ENCODE results near the gene KLHL22.
"Not testable (repeated sequence)": the region's sequence is repeated elsewhere in the genome, so short reads cannot be mapped to it uniquely, and the experiment has no call there.

The KLHL22 gene

DNA sequence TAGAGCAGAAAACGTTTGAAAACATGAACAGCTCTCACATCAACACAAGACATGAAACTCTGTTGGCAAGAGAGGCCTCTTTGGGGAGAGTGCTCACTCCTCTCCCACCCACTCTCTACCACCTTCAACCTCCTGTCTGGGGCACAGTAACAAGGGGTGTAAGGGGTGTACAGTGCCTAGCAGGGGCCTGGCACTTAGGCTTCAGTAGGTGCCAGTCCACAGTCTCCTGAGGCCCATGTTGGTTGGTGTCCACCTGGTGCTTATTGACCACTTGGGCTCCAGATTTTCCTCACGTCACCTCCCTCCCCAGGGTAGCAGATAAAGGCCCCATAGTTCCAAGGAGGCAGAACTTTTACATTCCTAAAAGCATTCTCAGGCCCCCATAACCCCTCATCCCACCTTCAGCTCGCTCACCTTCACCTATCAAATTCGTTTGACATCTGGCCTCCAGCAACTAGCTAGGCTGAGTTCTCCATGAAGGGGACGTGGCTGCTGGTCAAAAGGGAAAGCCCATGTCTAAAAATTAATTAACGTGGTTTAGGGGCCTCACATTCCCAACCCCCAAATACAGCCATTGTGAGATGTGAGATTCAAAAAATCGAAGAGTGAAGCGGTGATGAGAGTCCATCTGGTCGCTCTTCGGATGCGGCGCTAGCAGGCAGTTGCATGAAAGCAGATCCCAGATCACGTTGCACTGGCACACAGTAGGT, 11.1 kb upstream of the KLHL22 start:
- H3K27ac ChIP-seq: peak overlapping the region; percentile 76
- H3K9ac ChIP-seq: no peak overlapping the region
- H3K4me1 ChIP-seq: no peaks in the 10 kb centered on the region
- peaks cover 27% of the 10 kb centered on the region for H3K79me2 ChIP-seq
- H3K27me3 ChIP-seq (ENCODE audit: control insufficient read depth, insufficient read depth, low read length): no peaks in the 10 kb centered on the region
- peak overlapping the region; percentile 97 for H3K4me3 ChIP-seq (ENCODE audit: low read depth, low read length)
- H3K36me3 ChIP-seq (ENCODE audit: control insufficient read depth, insufficient read depth, low read length): no peaks in the 10 kb centered on the region
- peak overlapping the region; percentile 99 for H3K4me2 ChIP-seq (ENCODE audit: low read length)
- H2AFZ ChIP-seq: peak overlapping the region; percentile 86
- no peaks in the 10 kb centered on the region for H3K9me3 ChIP-seq (ENCODE audit: control insufficient read depth, low read length)
- TF ChIP-seq, protein P1, sequence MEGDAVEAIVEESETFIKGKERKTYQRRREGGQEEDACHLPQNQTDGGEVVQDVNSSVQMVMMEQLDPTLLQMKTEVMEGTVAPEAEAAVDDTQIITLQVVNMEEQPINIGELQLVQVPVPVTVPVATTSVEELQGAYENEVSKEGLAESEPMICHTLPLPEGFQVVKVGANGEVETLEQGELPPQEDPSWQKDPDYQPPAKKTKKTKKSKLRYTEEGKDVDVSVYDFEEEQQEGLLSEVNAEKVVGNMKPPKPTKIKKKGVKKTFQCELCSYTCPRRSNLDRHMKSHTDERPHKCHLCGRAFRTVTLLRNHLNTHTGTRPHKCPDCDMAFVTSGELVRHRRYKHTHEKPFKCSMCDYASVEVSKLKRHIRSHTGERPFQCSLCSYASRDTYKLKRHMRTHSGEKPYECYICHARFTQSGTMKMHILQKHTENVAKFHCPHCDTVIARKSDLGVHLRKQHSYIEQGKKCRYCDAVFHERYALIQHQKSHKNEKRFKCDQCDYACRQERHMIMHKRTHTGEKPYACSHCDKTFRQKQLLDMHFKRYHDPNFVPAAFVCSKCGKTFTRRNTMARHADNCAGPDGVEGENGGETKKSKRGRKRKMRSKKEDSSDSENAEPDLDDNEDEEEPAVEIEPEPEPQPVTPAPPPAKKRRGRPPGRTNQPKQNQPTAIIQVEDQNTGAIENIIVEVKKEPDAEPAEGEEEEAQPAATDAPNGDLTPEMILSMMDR (IDR thresholded peaks at IDR 0.05): no peak

DNA sequence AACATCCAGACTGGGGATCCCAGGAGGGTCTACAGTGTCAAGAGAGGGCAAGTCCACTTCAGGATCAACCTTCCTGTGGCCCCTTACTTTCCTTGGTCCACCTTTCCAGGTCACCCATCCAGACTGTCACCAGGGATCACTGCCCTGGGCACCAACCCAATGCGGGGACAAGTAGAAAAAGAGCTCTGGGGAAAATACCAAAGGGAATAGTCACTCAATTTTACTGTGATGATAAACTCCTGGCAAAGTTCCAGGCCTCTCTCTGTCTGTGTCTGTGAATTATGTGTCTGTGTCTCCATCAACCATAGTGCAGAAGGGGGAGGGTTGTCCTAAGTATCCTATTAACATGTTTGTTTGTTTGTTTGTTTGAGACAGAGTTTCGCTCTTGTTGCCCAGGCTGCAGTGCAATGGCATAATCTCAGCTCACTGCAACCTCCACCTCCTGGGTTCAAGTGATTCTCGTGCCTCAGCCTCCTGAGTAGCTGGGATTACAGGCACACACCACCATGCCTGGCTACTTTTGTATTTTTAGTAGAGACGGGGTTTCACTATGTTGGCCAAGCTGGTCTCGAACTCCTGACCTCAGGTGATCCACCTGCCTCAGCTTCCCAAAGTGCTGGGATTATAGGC, 8.8 kb upstream of the KLHL22 start:
- H3K4me2 ChIP-seq (ENCODE audit: low read length); H3K4me1 ChIP-seq; H3K9ac ChIP-seq; H3K9me3 ChIP-seq (ENCODE audit: control insufficient read depth, low read length); H3K27me3 ChIP-seq (ENCODE audit: control insufficient read depth, insufficient read depth, low read length); H3K4me3 ChIP-seq (ENCODE audit: low read depth, low read length); H3K27ac ChIP-seq; H3K36me3 ChIP-seq (ENCODE audit: control insufficient read depth, insufficient read depth, low read length); H2AFZ ChIP-seq: not testable (repeated sequence)
- H3K79me2 ChIP-seq: peaks cover 20% of the 10 kb centered on the region

DNA sequence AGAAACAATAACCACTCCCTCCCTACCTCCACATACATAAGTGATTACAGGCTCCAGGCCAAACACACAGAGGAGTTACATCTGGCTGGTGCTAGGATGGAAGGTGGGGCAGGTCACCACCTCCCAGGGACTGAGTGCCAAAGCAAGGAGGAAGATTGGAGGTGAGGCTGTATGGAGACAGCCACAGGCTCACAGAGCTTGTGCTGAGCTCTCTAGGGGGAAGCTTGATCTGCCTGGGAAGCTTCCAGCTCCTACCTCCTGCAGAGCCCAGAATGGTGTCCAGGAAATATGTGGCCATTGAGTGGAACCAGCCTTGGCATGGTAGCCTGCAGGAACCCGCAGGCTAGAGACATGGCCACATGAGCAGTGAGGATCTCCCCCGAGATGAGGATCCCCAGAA, 8.2 kb upstream of the KLHL22 start:
- Histone ChIP-seq H3K79me2 (peaks cover 14% of the 10 kb centered on the region), H3K4me1 (no peaks in the 10 kb centered on the region), H3K36me3 (ENCODE audit: control insufficient read depth, insufficient read depth, low read length) (no peaks in the 10 kb centered on the region), H3K9me3 (ENCODE audit: control insufficient read depth, low read length) (no peaks in the 10 kb centered on the region), H3K27ac (no peak overlapping the region), H3K9ac (no peak overlapping the region), H3K4me3 (ENCODE audit: low read depth, low read length) (no peak overlapping the region), H3K27me3 (ENCODE audit: control insufficient read depth, insufficient read depth, low read length) (no peaks in the 10 kb centered on the region), H3K4me2 (ENCODE audit: low read length) (no peak overlapping the region), H2AFZ (no peak overlapping the region)
- TF ChIP-seq, protein P1 (IDR thresholded peaks at IDR 0.05): no peak

DNA sequence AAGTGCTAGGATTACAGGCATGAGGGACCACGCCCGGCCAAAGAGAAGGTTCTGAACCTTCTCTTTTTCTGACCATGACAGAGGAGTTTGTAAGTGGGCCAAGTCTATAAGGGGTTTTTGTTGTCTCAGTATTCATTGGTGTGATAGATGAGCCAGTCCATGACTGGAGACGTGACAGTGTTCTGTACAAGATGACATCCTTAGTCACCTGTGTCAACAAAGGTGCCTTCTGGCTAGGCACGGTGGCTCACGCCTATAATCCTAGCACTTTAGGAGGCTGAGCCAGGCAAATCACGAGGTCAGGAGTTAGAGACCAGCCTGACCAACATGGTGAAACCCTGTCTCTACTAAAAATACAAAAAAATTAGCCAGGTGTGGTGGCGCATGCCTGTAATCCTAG, 4.2 kb upstream of the KLHL22 start:
- Histone ChIP-seq H3K4me3 (ENCODE audit: low read depth, low read length) (no peak overlapping the region), H3K79me2 (no peaks in the 10 kb centered on the region), H3K9ac (no peak overlapping the region), H2AFZ (no peak overlapping the region), H3K36me3 (ENCODE audit: control insufficient read depth, insufficient read depth, low read length) (no peaks in the 10 kb centered on the region), H3K27ac (no peak overlapping the region), H3K4me2 (ENCODE audit: low read length) (no peak overlapping the region), H3K27me3 (ENCODE audit: control insufficient read depth, insufficient read depth, low read length) (no peaks in the 10 kb centered on the region), H3K9me3 (ENCODE audit: control insufficient read depth, low read length) (no peaks in the 10 kb centered on the region), H3K4me1 (no peaks in the 10 kb centered on the region)
- TF ChIP-seq, protein P1 (IDR thresholded peaks at IDR 0.05): no peak

DNA sequence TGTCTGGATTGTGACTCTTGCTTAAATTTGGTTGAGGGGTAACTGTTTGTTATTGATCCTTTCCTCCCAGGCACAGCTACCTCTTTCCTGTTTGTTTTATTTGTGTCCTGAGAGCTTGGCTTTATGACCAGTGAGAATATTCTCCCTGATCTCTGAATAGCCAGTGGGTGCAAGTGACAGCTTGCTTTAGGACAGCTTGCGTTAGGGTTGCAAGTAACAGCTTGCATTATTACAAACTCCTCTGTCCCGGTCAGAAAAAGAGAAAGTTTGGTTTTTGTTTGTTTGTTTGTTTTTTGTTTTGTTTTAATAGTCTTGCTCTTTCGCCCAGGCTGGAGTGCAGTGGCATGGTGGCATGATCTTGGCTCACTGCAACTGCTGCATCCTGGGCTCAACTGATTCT, 3.3 kb upstream of the KLHL22 start:
- H3K4me2 ChIP-seq (ENCODE audit: low read length): no peak overlapping the region
- H3K9me3 ChIP-seq (ENCODE audit: control insufficient read depth, low read length): no peaks in the 10 kb centered on the region
- TF ChIP-seq, protein P1 (IDR thresholded peaks at IDR 0.05): no peak
- H3K27ac ChIP-seq: no peak overlapping the region
- no peaks in the 10 kb centered on the region for H3K4me1 ChIP-seq
- no peaks in the 10 kb centered on the region for H3K27me3 ChIP-seq (ENCODE audit: control insufficient read depth, insufficient read depth, low read length)
- H3K9ac ChIP-seq: no peak overlapping the region
- H3K79me2 ChIP-seq: no peaks in the 10 kb centered on the region
- H2AFZ ChIP-seq: no peak overlapping the region
- no peaks in the 10 kb centered on the region for H3K36me3 ChIP-seq (ENCODE audit: control insufficient read depth, insufficient read depth, low read length)
- H3K4me3 ChIP-seq (ENCODE audit: low read depth, low read length): no peak overlapping the region
